ENCODE data around the gene BTBD17.

GRCh38 chr17:74361230-74362068, at the start of gene BTBD17:
- peak; percentile 55 to 76 (median 68) for TF ChIP-seq CTCF (IDR thresholded peaks at IDR 0.05)
- TF ChIP-seq POLR2A (IDR thresholded peaks at IDR 0.05): no peak
- no peak for TF ChIP-seq POLR2AphosphoS5 (IDR thresholded peaks at IDR 0.05)
- no peak for TF ChIP-seq EP300 (IDR thresholded peaks at IDR 0.05)
